Measurements from ENCODE around the gene TPRG1L. TPM values are rescaled to one million over a fixed set of nuclear protein-coding genes. Genes with fewer than 3 reads are reported as not detected.

The TPRG1L gene
- total and polyA plus RNA-seq, 3 donors from 2014 or later = 30.6 to 40.9 (median 33.3) TPM

DNA sequence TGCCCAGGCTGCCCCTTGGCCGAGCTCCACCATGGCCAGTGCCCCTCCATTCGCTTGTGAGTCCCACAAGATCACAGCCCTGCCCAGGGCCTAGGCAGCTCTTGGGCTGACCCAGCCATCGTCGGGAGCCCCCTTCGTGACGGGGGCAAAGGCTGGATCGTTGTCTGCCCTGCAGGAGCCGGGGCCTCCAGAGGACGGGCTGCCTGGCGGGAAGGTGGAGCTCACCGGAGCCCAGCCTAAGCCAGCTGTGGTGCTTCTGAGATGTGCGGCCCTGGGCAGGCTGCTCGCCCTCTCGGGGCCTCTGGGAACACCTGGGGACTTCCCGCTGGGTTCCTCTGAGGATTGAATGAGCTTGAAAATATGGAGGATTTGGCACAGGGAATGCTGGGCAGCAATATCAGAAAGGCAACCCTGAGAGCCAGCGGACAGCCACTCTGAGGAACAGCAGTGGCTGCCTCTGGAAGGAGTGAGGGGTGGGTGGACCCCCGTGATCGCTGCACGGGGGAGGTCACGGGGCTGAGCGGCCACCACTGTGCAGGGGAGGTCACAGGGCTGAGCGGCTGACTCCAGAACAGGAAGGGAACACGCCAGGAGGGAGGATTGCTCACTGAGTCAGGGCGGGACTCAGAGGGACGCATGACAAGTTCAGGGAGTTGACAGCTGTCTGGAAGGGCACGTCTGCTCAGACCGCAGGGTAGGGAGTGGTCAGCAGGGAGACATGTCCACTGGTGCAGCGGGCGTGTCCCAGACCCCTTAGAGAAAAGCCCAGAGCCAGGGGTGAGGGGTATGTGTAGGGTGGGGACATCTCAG is 46.8 kb downstream of the TPRG1L start:
- no peaks in the 10 kb centered on the region for H3K27me3 ChIP-seq
- no peak for TF ChIP-seq POLR2A (IDR thresholded peaks at IDR 0.05)
- TF ChIP-seq, protein P1, sequence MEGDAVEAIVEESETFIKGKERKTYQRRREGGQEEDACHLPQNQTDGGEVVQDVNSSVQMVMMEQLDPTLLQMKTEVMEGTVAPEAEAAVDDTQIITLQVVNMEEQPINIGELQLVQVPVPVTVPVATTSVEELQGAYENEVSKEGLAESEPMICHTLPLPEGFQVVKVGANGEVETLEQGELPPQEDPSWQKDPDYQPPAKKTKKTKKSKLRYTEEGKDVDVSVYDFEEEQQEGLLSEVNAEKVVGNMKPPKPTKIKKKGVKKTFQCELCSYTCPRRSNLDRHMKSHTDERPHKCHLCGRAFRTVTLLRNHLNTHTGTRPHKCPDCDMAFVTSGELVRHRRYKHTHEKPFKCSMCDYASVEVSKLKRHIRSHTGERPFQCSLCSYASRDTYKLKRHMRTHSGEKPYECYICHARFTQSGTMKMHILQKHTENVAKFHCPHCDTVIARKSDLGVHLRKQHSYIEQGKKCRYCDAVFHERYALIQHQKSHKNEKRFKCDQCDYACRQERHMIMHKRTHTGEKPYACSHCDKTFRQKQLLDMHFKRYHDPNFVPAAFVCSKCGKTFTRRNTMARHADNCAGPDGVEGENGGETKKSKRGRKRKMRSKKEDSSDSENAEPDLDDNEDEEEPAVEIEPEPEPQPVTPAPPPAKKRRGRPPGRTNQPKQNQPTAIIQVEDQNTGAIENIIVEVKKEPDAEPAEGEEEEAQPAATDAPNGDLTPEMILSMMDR (IDR thresholded peaks at IDR 0.05) = no peak
- DNase-seq = no peak

DNA sequence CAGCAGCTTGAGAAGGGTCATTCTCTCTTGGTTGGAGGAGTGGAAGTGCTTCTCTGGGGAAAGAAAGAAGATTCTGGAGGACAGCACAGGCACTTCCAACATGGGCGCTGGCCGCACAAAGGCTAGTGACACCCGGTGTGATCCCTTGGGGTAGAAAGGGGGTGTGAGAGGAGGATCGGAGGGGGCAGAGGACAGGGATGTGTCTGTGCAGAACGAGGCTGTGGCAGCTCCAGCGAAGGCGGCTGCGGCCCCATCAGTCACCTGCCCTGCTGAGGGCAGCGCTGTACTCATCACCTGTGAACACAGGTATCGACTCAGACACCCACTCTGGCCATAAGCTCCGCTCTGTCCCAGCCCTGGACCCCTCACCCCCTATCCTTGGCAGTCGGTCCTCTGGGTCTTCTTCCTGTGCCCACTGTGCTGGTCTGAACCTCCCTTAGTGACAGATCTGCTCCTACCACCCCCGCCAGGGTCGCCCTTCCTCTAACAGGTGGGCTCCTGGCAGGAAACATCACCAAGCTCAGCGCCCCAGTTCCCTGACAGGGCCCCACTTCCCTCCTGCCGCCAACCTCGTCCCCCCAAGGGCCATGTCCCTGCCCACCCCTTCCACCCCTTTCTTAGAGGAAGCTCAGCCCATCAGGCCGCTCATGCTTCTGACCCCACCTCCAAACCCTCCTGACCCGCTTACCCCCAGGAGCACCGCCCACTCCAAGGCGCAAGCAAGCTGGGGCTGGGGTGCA is 47.6 kb downstream of the TPRG1L start:
- H3K27ac ChIP-seq = no peak overlapping the region
- no peak for DNase-seq
- intact Hi-C loops (cut with DNase I; ENCODE audit: low total_unique reads) = no loop called here
- no peak overlapping the region for H3K4me3 ChIP-seq
- 87 to 89% methylated on average over 21 of the region's 21 CpGs for WGBS, 2 donors
- no peaks in the 10 kb centered on the region for H3K27me3 ChIP-seq
- no peaks in the 10 kb centered on the region for H3K4me1 ChIP-seq
- TF ChIP-seq, protein P1 (IDR thresholded peaks at IDR 0.05) = no peak
- no peak for TF ChIP-seq POLR2A (IDR thresholded peaks at IDR 0.05)
- H3K9me3 ChIP-seq = no peaks in the 10 kb centered on the region
- no peaks in the 10 kb centered on the region for H3K36me3 ChIP-seq (ENCODE audit: low read depth, missing control alignments)

More for the DNA sequence above, 46.8 kb downstream of the TPRG1L start:
- intact Hi-C loops (cut with DNase I; ENCODE audit: low total_unique reads) = no loop called here
- no peaks in the 10 kb centered on the region for H3K36me3 ChIP-seq (ENCODE audit: low read depth, missing control alignments)
- no peaks in the 10 kb centered on the region for H3K4me1 ChIP-seq
- no peak overlapping the region for H3K4me3 ChIP-seq
- WGBS, 2 donors = 70 to 74% methylated on average over 20 to 29 of the region's 29 CpGs
- H3K9me3 ChIP-seq = no peaks in the 10 kb centered on the region
- no peak overlapping the region for H3K27ac ChIP-seq

DNA sequence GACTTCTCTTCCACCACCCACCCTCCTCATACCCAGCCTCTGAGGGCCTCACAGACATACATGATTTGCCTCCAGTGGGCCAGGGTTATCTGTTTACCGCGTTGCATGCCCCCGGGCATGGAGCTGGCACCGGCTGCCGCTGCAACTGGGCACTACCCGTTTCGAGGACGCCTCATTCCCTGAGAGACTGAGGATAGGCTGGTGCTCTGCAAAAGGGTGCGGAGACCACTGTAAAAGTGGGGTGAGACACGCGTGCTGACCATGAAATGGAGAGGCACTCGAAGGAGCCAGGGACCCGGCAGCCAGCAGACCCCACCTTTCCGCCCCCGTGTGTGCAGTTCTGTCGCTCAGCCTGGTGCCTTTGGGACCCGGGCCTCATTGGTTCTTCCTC is 48.2 kb downstream of the TPRG1L start:
- Histone ChIP-seq H3K36me3 (ENCODE audit: low read depth, missing control alignments) (no peaks in the 10 kb centered on the region), H3K4me1 (no peaks in the 10 kb centered on the region), H3K27ac (no peak overlapping the region), H3K4me3 (no peak overlapping the region), H3K9me3 (no peaks in the 10 kb centered on the region), H3K27me3 (no peaks in the 10 kb centered on the region)
- no peak for TF ChIP-seq POLR2A (IDR thresholded peaks at IDR 0.05)
- TF ChIP-seq, protein P1 (IDR thresholded peaks at IDR 0.05) = no peak
- no peak for DNase-seq
- 81 to 88% methylated on average over 17 of the region's 17 CpGs for WGBS, 2 donors
- intact Hi-C loops (cut with DNase I; ENCODE audit: low total_unique reads) = no loop called here

DNA sequence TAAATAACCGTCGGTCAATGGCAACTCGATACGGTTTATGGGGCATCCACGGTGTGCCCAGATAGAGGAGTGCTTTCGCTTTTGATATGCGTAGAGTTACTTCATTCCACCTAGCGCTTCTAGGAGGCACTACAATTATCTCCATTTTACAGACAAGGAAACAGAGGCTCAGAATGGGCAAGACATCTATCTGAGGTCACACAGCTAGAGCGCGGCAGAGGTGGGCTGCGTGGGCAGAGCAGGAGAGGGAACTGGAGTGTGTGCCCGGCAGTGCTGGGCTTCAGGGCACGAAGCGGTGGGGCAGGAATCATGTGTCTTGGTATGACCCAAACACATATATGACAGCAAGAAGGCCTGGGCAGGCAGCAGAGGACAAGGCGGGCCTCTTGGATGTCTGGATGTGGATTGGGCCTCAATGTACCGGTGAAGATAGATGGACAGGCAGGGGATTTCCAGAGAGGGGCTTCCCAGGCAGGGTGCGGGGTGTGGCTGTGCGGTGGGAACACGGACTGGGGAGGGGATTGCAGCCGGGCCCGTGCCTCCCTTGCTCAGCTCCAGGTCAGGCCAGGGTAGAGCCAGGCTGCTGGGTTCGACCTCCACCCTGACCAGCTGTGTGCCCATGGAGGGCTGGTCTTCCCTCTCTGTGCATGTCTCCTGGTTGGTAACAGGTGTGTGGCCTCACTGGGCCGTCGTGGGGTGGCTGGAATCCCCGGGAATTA is 48.7 kb downstream of the TPRG1L start:
- Histone ChIP-seq H3K4me3 (no peak overlapping the region), H3K27me3 (no peaks in the 10 kb centered on the region), H3K4me1 (no peaks in the 10 kb centered on the region), H3K9me3 (no peaks in the 10 kb centered on the region), H3K27ac (no peak overlapping the region), H3K36me3 (ENCODE audit: low read depth, missing control alignments) (no peaks in the 10 kb centered on the region)
- no peak for TF ChIP-seq POLR2A (IDR thresholded peaks at IDR 0.05)
- TF ChIP-seq, protein P1 (IDR thresholded peaks at IDR 0.05) = no peak
- intact Hi-C loops (cut with DNase I; ENCODE audit: low total_unique reads) = no loop called here
- no peak for DNase-seq
- WGBS, 2 donors = 90 to 92% methylated on average over 20 to 25 of the region's 25 CpGs

All from testis (tissue), 3 donors.